GM03348 (cell line): ENCODE results near the gene BTBD17.

Experiments
- DNase-seq: peaks from one replicate; pipeline ENCODE4 v3.0.0; 2012; ENCODE audit warnings: low spot score

The BTBD17 gene

GRCh38 chr17:74335529-74336062 is 26.1 kb downstream of the BTBD17 start:
- DNase-seq: no peak

- no peak for DNase-seq
These were observed 27.2 kb downstream of the BTBD17 start for GRCh38 chr17:74334393-74335039.

GRCh38 chr17:74332763-74333283 is 28.8 kb downstream of the BTBD17 start:
- DNase-seq: no peak

- no peak for DNase-seq
These were observed 29.5 kb downstream of the BTBD17 start for GRCh38 chr17:74332017-74332650.

- no peak for DNase-seq
These were observed 31.2 kb downstream of the BTBD17 start for GRCh38 chr17:74330446-74330845.

GRCh38 chr17:74329378-74329777 is 32.3 kb downstream of the BTBD17 start:
- DNase-seq: no peak

GRCh38 chr17:74328487-74328886 is 33.2 kb downstream of the BTBD17 start:
- no peak for DNase-seq

- no peak for DNase-seq
These were observed 35.2 kb downstream of the BTBD17 start for GRCh38 chr17:74326506-74326905.

GRCh38 chr17:74325743-74326379 is 35.8 kb downstream of the BTBD17 start, which contains the start of gene KIF19:
KIF19 (plus strand) TSS chr17:74326226; CDS start chr17:74326350, 124 bp downstream.
- peak; percentile 54 for DNase-seq

GRCh38 chr17:74325376-74325742 is 36.3 kb downstream of the BTBD17 start:
- no peak for DNase-seq

GRCh38 chr17:74324521-74324920 is 37.1 kb downstream of the BTBD17 start:
- no peak for DNase-seq

GRCh38 chr17:74318391-74318790 is 43.3 kb downstream of the BTBD17 start:
- DNase-seq: no peak

GRCh38 chr17:74317071-74317470 is 44.6 kb downstream of the BTBD17 start:
- no peak for DNase-seq

GRCh38 chr17:74316220-74316619 is 45.4 kb downstream of the BTBD17 start:
- no peak for DNase-seq

- no peak for DNase-seq
These were observed 46.8 kb downstream of the BTBD17 start for GRCh38 chr17:74314877-74315276.

- no peak for DNase-seq
These were observed 51.8 kb downstream of the BTBD17 start for GRCh38 chr17:74309902-74310301.

- DNase-seq: no peak
These were observed 53.5 kb downstream of the BTBD17 start for GRCh38 chr17:74307984-74308773.
